Nephron progenitor cell (in vitro differentiated cells): Measurements from ENCODE around the gene CHKA.

Experiments
- DNase-seq: peaks from one replicate; pipeline ENCODE4 v3.0.0; 2021
- H3K27ac Mint-ChIP-seq: 2 replicates; pipeline ENCODE4 v1.8.0; 2021; ENCODE audit warnings: mild to moderate bottlenecking, moderate library complexity, mixed read lengths
- H3K27me3 Mint-ChIP-seq: 2 replicates; pipeline ENCODE4 v1.8.0; 2021; ENCODE audit warnings: mild to moderate bottlenecking, low read depth, mixed read lengths; ENCODE audit not compliant: poor library complexity
- H3K36me3 Mint-ChIP-seq: 2 replicates; pipeline ENCODE4 v1.8.0; 2021; ENCODE audit warnings: low read depth, mixed read lengths
- H3K4me1 Mint-ChIP-seq: 2 replicates; pipeline ENCODE4 v1.8.0; 2021; ENCODE audit warnings: mixed read lengths
- H3K4me3 Mint-ChIP-seq: 2 replicates; pipeline ENCODE4 v1.8.0; 2021; ENCODE audit warnings: mild to moderate bottlenecking, moderate library complexity, mixed read lengths
- H3K9me3 Mint-ChIP-seq: 2 replicates; pipeline ENCODE4 v1.8.0; 2021; ENCODE audit warnings: mild to moderate bottlenecking, moderate library complexity, mixed read lengths
- CTCF ChIP-seq: fragments of 200-600 bp; sonication (generic); IDR thresholded peaks from 2 replicates; pipeline ENCODE4 v1.5.0; 2021; ENCODE audit warnings: antibody characterized with exemption

The CHKA gene

DNA sequence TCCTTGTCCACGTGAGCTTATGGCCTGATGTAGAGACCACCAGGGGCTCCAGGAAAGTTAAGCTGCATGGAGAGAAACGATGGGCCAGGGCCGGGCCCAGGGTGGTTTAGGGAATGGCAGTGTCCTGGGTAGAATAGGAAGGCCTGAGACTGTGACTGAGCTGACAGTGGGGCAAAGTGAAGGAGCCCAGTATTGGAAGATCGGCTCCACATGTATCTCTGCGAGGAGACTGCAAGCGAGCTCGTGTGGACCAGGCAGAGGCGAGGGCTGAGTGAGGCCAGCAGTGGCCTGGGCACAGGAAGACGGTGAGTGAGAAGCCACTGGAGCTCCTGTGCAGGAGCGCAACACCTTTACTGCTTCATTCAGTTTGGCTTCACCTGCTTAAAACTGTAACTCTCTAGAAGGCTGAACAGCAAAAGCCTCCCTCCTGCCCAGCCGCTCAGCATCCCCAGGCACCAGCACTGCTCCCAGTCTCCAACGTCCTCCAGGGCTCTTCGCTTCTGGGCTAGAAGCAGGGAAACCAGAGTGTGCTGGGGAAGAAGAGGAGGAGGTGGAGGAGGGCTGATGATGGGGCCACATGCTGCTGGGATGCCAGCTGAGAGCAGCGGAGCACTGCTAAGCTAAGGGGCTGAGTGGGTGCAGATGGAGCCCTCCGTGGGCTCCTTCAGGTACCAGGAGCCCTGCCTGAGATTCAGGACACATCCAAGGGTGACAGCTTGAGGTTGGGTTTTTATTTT, 68.9 kb downstream of the CHKA start:
- H3K27me3 Mint-ChIP-seq = no peaks in the 10 kb centered on the region
- no peaks in the 10 kb centered on the region for H3K9me3 Mint-ChIP-seq
- DNase-seq = no peak
- TF ChIP-seq CTCF = no peak
- peaks cover 26% of the 10 kb centered on the region for H3K4me1 Mint-ChIP-seq
- H3K36me3 Mint-ChIP-seq = peaks cover 12% of the 10 kb centered on the region
- peak overlapping the region; percentile 96 for H3K27ac Mint-ChIP-seq
- no peak overlapping the region for H3K4me3 Mint-ChIP-seq

GRCh38 chr11:68051191-68052136, 69.7 kb downstream of the CHKA start:
- TF ChIP-seq CTCF = no peak
- Mint-ChIP-seq H3K4me1 (peaks cover 26% of the 10 kb centered on the region), H3K27me3 (no peaks in the 10 kb centered on the region), H3K36me3 (peaks cover 5% of the 10 kb centered on the region), H3K4me3 (no peak overlapping the region), H3K9me3 (no peaks in the 10 kb centered on the region), H3K27ac (peak overlapping the region; percentile 96)
- no peak for DNase-seq

- H3K9me3 Mint-ChIP-seq = no peaks in the 10 kb centered on the region
- no peak for DNase-seq
- H3K27me3 Mint-ChIP-seq = no peaks in the 10 kb centered on the region
- no peak overlapping the region for H3K27ac Mint-ChIP-seq
- H3K36me3 Mint-ChIP-seq = no peaks in the 10 kb centered on the region
- TF ChIP-seq CTCF = no peak
- no peak overlapping the region for H3K4me3 Mint-ChIP-seq
- peaks cover 26% of the 10 kb centered on the region for H3K4me1 Mint-ChIP-seq
Observed at GRCh38 chr11:68050371-68050841, 70.8 kb downstream of the CHKA start.

DNA sequence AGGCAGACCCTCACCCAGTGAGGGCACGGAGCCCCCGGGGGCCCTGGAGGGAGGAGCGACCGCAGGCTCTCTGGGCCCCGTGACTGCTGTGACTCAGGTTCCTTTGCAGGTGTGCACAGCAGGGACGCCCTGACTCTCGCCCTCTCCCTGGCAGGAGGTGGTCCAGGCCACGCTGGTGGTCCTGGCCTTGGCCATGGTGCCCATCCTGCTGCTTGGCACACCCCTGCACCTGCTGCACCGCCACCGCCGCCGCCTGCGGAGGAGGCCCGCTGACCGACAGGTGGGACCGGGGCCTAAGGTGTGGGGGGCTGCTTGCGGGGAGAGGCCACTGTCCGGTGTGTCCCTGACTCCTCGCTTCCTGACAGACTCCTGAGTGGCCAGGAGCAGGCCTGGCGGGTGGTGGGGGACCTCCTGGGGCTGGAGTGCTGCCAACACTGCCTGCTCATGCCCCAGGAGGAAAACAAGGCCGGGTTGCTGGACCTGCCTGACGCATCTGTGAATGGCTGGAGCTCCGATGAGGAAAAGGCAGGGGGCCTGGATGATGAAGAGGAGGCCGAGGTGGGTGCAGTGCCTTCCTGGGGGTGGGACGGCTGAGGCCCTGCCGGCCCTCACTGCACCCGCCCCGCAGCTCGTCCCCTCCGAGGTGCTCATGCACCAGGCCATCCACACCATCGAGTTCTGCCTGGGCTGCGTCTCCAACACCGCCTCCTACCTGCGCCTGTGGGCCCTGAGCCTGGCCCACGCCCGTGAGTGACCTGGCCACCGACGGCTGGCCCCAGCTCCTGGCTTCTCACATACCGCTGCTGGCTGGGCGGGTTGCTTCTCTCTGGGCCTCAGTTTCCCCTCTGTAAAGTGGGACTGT, 71.4 kb downstream of the CHKA start:
- Mint-ChIP-seq H3K4me3 (no peak overlapping the region), H3K9me3 (no peaks in the 10 kb centered on the region), H3K27me3 (no peaks in the 10 kb centered on the region), H3K4me1 (peaks cover 26% of the 10 kb centered on the region), H3K27ac (no peak overlapping the region), H3K36me3 (no peaks in the 10 kb centered on the region)
- no peak for DNase-seq
- TF ChIP-seq CTCF = no peak

DNA sequence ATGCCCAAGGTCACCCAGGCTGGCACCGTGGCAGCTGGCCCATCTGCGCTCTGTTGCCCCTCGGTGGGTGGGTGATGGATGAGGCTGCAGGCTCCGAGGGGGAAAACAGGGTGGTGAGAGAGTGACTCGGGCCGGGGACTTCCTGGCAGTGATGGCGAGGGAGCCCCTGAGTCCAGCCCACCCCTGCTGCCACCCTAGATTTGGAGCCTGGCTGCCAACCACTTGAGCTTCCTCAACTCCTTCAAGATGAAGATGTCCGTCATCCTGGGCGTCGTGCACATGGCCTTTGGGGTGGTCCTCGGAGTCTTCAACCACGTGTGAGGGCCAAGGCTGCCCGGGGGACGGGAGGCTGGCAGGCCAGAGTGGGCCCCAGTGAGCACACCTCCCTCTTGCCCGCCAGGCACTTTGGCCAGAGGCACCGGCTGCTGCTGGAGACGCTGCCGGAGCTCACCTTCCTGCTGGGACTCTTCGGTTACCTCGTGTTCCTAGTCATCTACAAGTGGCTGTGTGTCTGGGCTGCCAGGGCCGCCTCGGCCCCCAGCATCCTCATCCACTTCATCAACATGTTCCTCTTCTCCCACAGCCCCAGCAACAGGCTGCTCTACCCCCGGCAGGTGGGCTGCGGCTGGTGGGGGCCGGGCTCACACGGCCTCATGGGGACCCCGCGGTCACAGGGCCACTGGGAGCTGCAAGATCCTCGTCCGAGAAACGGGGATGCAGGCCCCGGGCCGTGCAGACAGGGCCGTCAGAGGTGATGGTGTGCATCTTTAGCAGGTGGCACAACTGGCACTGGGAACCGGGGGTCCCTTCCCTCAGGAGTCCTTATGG, 72.3 kb downstream of the CHKA start:
- Mint-ChIP-seq H3K4me1 (peaks cover 30% of the 10 kb centered on the region), H3K27me3 (no peaks in the 10 kb centered on the region), H3K27ac (no peak overlapping the region), H3K36me3 (no peaks in the 10 kb centered on the region), H3K9me3 (no peaks in the 10 kb centered on the region), H3K4me3 (no peak overlapping the region)
- no peak for TF ChIP-seq CTCF
- DNase-seq = no peak
